ENCODE results near the gene TENM4. TPM values are rescaled to one million over a fixed set of nuclear protein-coding genes. Genes with fewer than 3 reads are reported as not detected.

Gene TENM4
- 2.7 TPM for polyA plus RNA-seq (2013, experiment 1 of 2; ENCODE audit: insufficient read length)
- polyA plus RNA-seq (2013, experiment 2 of 2; ENCODE audit: insufficient read length) = 1.9 TPM

DNA sequence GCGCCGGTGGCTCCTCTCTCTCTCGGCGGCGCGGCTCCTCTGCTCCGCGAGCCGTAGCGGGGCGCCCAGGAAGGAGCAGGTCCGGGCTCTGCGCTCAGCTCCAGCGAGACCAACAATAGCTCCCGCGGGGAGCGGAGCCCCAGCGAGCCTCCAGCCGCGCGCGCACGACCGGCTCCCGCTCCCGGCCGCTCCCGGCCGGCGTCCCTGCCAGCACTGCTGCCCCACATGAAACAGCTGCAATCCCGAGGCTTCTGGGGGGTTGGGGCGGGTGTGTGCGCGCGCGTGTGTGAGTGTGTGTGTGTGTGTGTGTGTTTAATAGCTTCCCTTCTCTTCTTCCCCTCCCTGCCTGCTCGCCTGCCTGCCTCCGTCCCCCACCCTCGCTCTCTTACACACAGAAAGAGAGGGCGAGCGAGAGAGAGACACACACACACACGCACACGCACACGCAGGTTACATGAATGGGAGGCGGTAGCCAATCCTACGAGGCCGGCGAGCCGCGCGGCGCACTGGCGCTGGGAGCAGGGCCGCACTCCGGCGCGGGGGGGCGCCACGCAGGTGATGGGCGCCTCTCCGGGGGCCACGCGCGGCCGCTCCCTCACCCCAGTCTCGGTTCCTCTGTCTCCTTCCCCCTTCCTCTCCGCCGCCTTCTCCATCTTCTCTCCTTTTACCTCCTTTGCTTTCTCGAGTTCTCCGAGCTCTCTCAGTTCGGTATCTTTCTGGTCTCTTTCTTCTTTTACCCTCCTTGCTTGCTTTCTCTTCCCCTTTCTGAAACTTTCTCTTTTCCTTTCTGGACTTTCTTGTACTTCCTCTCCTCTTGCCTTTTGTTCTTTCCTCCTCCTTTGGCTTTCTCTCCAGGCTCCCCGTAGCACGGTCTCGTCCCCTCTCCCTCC is at the start of gene TENM4:
TENM4 (minus strand) TSS at position 460 of the 890 bp plus-strand sequence. CDS start 371,086 bp downstream, outside the sequence.
- peak; percentile 74 for DNase-seq

DNA sequence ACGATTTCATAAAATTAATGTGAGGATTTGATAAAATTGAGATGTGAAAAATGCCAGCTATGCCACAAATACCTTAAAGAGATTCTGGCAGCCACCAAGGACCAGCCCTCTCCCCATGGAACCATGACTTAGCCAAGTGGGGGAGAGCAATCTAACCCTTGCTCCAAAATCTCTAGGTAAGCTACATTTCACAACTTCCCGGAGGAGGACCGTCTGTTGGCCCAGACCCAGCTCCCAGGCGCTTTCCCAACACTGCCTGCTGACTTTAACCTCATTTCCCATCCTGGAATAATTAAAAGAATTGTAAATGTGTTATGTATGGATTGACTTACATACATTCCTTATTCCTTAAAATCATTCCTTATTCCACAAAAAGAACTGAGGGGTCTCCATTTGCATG is 47.5 kb upstream of the TENM4 start:
- no peak for DNase-seq

DNA sequence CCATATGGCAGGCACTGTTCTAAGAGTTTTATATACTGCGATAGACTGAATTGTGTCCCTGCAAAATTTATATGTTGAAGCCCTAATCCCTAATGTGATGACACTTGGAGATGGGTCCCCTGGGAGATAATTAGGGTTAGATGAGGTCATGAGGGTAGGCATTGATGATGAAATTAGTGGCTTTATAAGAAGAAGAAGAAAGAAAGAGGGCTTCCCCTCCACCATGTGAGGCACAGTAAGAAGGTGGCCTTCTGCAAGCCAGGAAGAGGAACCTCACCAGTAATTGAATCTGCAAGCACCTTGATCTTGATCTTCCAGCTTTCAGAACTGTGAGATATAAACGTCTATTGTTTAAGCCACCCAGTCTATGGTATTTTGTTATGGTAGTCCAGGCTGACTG is 46.6 kb upstream of the TENM4 start:
- no peak for DNase-seq

DNA sequence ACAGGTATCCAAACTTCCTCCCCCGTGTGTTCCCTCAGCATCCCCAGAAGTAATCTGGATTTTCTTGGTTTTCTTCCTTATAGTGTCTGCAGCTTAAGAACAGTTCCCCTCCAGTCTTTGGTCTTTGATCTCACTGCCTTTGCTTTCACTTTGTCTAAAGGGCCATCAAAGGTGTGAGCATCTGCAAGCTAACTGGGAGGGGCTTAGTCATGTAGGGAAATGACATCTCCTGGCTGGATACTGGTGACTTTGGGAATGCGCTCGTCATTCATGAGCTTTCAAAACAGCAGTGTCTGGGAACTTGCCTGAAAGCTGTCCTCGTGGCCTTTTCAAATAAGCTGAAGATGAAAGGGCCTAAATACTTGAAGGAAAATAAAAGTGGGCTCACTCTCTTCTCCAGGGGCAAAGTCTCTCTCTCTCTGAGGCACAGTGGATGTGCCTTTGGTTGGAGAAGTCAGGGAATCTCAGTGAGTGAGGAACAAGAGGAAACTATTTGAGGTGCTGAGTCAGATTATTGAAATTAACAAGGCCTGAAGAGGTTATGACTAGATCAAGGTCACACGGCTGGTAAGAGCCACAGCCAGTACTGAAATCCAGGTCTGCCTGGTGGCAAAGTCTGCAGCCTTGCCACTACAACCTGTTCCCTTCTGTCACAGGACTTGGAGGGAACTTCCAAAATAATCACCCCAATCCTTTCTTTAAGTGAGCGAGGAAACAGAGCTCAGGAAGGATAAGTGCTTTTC is 45.6 kb upstream of the TENM4 start:
- no peak for DNase-seq

DNA sequence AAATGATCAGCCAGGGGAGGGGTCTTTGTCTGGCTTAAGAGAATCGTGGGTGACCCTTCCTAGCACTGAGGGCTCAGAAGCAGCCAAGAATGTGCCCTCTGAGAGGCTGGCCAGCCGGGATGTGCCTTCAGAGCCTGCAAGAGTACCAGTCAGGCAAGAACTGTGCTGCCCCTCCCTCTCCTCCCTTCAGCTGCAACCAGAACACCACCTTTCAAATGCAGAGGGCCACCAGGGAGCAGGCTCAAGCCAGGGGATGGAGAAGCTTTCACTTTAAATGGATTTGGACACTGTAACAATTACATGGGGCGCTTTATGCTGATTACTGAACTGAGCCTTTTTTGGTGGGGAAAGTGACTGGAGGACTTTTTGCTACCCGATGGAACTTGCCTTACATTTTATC is 44.9 kb upstream of the TENM4 start:
- no peak for DNase-seq

DNA sequence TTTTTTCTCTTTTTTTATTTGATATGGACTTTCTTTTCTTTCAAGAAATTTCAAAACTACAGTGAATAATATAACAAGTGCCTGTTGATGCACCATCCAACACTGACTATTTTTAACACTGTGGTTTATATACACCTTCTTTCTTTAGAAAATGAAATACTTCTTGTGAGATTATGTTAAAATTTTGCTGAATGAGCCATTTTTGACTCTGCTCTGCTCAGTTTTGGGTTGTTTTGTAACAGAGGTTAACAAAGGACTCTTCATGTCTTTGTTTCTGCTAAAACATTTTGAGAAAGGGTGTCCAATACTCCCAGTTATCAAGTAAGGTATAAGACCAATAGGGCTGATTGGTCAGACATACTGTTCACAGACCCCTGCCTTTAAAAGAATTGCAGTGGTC is 44.0 kb upstream of the TENM4 start:
- DNase-seq = no peak

DNA sequence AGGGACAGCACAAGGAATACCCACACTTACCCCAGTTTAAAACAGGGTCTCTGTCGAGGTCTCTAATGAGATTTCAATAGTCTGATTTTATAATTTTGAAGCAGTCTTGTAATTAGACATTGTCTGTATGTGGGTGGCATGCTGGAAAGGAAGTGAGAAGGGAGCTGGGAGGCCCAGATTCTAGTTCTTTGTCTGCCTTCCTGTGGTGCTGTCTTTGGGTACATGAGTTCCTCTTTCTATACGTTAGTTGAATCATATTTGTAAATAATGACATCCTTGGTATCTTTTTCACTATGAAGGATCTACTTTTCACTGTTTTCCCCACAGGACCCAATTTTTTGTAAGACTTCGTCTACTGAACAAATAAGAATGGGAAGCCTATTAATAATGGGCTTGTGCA is 42.0 kb upstream of the TENM4 start:
- DNase-seq = no peak

DNA sequence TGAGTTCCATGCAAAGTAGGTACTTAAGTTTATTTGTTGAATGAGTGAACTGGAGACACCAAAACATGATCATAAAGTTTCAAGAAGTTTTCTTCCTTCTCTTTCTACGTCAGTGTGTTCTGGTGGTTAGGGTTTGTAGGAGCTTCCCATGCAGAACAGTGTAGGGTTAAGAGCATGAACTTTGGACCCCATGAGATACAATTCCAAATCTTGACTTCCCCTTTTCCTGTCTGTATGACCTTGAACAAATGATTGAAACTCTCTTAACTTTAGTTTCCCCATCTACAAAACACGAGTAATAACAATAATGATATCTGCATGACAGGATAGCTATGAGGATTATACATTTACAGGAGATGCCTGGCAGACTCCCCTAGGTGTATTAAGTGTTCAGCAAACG is 41.0 kb upstream of the TENM4 start:
- DNase-seq = no peak

DNA sequence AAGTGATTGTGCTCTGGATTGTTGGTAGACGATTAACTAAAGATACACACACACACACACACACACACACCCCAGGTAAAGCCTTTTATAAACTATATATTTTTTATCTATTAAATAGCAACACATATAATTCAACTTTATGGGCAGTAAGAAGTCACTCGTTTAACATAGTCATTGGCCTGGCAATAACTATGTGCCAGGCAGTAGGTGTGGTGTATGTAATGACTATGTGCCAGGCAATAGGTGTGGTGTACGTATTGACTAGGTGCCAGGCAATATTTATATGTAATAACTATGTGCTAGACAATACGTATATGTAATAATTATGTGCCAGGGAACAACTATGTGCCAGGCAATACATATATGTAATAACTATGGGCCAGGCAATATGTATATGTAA is 40.0 kb upstream of the TENM4 start:
- no peak for DNase-seq

DNA sequence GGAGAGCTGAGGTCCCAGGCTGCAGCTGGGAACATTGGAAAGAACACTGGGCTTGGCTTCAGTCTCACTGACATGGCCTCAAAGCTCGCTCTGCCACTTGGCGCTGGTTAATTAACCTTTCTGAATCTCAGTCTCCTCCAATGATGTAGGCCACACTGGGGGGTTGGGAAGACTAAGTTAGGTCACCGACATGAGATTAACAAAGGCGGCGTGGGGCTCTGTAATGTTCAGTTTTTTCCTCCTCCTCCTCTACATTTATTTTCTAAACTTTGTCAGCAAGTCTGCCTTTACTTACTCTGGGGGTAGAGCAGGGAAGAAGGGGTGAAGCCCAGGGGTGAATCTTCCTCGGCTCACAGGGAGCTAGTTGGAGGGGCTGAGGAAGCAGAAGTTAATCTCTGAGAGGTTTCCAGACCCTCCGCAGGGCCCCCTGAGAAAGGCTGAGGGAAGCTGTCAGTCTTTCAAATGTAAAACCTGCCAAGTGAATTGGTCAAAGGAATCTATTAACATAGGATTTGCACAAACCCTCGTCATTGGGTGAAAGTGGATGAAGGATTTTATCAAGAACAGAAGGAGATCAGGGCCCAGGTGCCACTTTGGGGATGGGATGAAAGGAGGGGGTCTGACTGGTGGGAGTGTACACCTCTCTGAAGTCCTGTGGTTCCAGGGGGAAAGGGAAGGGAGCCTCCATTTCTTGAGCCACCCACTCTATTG is 32.1 kb upstream of the TENM4 start:
- DNase-seq = no peak

DNA sequence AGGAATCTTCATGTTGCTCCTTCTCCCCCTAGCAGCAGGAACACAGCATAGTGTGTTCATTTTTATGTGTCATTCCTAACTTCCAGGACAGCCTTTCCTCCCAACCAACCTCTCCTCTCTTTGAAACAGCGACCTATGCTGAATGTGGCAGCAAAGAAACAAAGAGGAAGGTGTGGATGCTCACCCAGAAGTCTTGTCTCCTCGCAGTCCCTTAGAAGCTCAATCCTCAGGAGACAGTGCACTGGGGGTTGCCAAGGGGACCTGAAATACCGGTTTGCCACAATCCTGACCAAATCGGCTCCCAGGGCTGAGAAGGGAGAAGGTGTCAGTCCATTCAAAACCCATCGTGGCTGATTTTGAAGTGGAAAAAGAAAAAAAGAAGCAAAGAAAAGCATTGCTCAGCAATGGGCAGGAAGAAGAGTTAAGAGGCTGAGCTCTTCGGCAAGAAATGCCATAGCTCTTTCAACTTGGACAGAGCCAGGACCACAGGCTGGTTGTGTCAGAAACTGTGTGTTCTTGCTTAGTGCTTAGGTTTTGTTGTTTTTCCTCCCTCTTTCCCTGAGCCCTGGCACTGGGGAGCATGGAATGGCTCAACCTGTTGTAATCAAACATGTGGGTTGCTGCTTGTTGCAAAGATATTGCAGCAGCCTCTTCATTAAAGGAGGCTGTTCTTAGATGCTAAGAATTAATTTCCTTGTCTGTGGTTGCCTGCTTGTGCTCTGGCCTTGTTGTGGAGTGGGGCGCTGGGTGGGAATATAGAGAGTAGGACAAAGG is 30.4 kb upstream of the TENM4 start:
- no peak for DNase-seq

DNA sequence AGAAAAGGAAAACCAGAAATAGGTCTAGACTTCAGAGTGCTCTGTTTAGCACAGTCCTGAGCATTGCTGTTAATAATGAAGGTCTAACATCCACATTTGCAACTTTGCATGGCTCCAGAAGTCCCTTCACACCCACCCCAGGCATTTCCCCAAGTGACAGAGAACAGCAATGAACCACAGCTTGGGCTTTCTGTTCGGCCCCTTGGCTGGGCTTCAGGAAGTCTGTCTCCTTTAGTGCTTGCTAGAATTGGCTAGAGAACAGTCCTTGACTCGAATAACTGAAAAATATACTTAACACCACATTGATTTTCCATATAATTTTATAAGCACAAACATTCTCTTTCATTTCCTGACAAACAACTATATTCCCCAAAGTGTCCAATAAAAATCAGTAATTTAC is 29.3 kb upstream of the TENM4 start:
- no peak for DNase-seq

DNA sequence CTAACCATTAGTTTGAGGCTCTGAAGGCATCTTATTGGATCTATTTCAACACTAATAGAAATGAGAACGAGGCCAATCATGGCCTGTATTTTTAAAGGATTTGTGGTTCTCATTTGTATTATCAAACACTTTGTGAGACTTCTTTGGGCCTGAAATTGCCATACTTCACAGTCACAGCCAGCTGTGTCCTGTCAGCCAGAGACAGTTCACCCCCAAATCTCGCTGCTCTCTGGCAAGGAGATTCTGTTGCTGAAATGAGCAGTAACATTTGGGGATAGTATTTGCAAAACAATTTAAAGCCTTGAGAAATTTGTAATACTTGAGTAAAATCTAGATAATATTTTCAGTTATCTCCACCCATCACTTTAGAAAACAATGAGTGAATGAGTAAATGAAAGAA is 26.9 kb upstream of the TENM4 start:
- DNase-seq = no peak

DNA sequence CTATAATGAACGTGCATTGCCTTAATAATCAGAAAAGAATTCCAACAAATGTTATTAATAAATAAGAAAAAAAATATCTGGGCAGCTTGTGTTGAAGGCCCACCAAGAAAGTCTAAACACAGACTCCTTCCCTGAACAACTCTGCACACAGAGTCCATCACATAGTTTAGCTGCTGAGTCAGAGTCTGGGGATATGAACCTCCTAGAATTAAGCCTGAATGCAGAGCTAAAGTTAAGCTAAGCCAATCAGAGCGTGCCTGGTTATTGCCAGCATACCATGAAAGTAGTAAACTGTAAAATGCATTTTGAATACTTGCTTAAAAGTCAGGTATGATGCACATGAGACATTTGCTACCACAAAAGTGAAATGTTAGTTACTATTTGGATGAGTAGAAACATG is 25.6 kb upstream of the TENM4 start:
- peak; percentile 82 for DNase-seq

DNA sequence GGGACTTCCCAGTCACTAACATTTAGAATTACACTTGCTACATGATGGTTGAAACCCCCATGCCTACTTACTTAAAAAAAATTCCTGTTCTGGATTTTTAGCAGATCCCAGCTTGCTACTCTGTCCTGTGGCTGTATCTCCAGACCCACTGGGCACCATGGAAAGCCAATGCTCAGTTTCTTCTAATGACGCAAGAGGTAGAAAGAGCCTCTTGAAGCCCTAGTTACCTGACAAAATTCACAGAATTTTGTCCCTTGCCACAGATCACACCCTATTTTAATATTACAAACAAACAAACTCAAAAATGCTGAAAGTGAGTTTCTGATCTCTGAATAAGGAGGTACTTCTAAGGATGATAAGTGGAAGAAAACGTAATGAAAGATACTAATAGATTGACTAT is 24.3 kb upstream of the TENM4 start:
- no peak for DNase-seq

DNA sequence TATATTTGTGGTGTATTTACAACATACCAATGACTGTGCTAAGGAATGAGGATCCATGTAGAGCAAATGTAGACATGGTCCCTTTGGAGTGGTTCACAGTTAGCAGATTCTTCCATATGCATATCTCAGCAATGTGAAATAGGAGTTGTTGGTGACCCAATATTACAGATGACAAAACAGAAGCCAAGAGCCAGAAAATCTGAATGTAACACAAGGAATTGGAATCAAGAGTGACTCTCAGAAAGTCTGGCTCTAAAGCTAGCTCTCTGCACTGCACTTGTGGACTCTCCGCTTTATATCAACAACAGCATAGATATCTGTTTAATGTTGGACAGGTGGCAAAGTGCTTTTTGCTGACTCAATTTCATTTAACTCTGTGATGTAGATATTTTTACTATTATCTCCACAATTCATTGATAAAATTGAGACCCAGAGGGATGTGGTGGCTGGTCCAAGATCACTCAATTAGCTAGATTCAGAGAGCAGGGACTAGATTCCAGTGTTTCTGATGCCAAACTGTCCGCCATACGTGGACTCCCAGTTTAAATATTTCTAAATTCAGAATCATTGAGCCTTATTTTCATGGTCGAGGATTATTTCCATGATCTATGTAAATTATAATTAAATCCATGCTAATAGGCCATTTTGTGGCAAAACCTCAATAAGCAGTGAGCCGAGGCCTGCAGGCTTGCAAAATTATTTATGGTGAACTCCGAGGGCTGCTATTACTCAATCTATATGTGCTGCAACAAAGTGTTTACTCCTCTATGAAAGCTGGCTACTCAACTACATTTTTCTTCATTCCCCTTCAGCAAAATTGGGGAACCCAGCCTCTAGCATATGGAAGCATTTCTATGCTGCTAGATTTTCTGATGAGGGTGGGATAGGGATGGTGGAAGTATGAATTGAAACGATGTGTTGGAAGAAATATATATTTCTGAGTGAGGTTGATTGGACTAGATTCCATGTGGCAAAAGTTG is 21.1 kb upstream of the TENM4 start:
- no peak for DNase-seq

DNA sequence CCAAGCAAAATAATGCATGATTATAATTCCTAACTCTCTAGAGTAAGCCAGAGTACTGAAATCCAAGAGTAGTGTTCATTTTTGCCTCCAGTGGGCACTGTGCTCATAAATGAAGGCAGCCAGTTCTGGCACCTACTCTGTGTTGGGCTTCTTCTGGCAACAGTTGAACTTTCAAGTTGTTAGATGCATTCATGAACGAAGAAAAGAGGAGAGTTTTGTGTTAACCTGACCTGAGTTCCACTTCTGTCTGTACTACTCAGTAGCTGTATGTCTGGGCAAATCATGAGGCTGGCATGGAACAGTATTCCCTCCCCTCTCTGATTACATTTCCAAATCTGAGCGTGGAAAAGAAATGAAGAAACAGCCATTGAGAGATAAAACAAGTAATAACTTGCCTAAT is 20.3 kb upstream of the TENM4 start:
- DNase-seq = peak; percentile 59

DNA sequence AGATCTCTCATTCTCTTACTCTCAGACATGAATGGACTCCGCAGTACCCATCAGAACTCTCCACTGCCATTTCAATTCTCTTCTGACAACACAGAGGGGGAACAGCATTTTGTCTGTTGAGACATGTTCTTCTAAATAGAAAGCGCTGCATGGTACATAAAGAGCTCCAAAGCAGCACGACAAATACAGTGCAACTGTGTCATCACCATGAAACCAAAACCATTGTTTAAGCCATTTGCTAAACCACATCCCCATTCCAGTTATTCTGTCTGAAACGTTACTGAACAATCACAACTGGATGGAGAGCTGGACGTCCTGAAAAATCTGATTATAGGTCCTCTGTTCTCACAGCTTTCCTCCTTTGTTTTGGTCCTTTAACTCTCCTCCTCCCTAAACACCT is 17.9 kb upstream of the TENM4 start:
- DNase-seq = no peak

DNA sequence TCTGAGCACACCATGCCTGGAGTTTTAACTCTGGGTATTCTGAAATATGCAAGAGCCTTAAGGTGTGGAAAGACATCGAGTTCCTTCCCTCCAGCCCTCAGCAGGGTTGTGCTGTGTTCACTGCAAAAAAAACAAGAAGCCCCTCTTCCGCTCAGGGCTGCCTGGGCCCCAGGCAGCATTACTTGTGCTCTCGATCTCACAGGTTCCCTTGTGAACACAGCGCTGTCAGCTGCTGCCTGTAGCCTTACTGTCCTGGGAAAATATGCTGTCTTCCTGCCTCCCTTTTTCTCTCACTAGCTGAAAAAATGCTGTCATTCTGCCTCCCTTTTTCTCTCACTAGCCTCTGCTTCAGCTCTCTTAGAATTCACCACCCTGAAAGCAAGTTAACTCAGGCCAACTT is 15.7 kb upstream of the TENM4 start:
- DNase-seq = no peak

DNA sequence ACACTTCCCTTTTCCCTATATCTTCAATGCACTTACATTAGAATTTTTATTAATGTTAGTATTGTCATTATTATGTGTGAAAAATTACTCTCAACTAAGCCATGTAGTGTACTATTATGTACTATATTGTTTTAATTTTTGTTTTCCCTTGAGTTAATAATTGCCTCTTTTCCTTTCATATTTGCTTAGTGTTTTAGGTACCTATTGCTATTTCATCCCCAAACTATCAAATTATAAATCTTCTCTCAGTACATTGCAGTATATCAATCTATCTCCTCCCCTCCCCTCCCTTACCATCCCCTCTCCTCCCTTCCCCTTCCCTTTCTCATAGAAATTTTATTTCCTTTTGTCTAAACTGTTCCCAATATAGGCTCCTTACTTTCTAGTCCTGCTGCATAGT is 12.8 kb upstream of the TENM4 start:
- no peak for DNase-seq

DNA sequence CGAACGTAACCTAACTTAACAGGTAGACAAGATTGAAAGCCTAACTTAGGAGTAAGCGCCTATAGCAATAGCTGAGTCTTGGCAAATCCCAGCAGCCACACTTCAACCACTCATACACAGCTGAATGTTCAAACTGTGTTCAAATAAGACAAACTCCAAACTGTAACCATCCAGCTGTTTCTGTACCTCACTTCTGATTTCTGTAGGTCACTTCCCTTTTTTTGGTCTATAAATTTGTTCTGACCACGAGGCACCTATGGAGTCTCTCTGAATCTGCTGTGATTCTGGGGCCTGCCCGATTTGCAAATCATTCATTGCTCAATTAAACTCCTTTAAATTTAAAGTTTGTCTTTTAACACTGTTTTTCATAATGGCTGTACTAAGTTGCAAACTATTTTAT is 8.2 kb upstream of the TENM4 start:
- no peak for DNase-seq
